GM12872 (cell line): ENCODE data around the gene COL27A1.

ENCODE experiments used
- TF ChIP-seq, protein P1 (sequence below): IDR thresholded peaks from 3 replicates; pipeline ENCODE4 v1.5.1; 2011; ENCODE audit warnings: low read depth, mild to moderate bottlenecking, low read length, moderate library complexity; ENCODE audit not compliant: insufficient read depth

Gene COL27A1

DNA sequence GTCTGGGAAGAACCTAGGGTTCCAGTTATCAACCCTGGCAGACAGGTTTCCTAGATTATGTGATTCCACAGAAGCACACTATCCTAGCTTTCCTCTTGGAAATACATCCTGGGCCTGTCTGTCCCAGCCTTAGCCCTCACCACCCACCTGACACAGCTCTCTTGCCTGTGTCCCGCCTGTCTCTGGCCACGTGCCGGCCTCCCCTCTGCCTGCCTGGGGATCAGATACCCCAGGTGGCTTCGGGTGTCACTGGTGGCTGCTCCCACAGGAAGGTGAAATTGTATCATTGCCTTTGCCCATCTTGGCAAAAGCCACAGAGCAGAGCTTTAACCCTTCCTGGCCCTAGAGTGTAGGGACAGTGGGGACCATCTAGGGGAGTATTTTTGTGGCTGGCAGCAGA is 6.2 kb downstream of the COL27A1 start:
- TF ChIP-seq, protein P1, sequence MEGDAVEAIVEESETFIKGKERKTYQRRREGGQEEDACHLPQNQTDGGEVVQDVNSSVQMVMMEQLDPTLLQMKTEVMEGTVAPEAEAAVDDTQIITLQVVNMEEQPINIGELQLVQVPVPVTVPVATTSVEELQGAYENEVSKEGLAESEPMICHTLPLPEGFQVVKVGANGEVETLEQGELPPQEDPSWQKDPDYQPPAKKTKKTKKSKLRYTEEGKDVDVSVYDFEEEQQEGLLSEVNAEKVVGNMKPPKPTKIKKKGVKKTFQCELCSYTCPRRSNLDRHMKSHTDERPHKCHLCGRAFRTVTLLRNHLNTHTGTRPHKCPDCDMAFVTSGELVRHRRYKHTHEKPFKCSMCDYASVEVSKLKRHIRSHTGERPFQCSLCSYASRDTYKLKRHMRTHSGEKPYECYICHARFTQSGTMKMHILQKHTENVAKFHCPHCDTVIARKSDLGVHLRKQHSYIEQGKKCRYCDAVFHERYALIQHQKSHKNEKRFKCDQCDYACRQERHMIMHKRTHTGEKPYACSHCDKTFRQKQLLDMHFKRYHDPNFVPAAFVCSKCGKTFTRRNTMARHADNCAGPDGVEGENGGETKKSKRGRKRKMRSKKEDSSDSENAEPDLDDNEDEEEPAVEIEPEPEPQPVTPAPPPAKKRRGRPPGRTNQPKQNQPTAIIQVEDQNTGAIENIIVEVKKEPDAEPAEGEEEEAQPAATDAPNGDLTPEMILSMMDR: no peak

DNA sequence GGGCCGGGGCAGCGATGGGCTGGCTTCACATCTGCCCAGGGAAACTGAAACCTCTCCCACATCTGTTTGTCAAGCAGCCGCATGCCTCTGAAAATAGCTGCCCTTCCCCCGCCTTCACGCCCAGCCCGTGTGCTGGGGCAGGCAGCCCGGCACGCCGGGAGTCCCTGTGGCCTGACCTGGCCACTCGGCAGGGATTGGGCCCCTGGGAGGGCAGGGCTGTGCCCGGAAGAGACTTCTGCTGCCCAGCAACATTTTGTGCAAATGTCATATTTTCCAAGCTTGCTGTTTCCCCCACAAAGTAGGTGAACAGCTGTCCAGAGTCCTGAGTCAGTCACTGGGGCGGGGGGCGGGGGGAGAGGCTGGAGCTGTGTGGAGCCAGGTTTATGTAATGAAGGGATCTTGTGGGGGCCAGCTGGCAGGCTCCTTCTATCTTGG is 8.2 kb downstream of the COL27A1 start:
- TF ChIP-seq, protein P1: no peak

DNA sequence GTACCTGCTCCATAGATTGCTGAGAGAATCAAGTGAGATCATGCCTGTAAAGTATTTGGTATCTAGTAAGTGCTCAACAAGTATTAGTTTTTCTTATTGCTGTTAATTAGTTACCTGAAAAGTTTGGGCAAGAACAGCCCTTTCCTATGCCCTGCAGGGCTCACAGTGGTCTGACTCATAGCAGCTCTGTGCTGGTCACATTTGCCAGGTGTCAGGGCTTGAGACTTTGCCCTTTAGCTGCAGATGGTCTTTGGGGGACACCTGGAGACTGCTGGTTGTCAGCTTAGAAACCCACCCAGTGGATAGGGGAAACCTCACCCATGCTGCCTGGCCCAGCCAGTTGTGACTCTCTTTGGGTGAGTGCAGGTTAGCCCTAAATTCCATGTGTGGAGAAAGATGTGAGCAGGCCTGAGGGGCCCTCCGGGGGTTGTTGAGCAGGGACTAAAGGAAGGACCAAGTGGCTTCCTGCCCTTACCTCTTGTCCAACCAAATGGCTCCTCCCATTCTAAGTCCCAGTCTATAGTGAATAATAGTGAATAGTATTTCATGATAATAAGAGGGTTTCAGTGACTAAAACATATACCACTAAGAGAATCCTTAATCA is 9.0 kb downstream of the COL27A1 start:
- TF ChIP-seq, protein P1: no peak

DNA sequence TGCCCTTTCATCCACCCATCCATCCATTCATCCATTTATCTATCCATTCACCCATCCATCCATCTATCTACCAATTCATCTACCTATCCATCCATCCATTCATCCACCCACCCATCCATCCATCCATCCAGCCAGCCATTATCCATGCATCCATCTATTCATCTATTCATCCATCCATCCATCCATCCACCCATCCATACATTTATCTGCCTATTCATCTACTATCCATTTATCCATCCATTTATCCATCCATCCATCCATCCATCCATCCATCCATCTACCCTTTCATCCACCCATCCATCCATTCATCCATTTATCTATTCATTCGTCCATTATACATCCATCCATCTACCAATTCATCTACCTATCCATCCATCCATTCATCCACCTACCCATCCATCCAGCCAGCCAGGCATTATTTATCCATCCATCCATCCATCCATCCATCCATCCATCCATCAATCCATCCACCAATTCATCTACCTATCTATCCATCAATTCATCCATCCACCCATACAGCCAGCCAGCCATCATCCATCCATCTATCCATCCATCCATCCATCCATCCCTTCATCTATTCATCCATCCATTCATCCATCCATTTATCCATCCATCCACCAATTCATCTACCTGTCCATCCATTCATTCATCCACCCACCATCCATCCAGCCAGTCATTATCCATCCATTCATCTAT is 10.2 kb downstream of the COL27A1 start:
- TF ChIP-seq, protein P1: no peak

DNA sequence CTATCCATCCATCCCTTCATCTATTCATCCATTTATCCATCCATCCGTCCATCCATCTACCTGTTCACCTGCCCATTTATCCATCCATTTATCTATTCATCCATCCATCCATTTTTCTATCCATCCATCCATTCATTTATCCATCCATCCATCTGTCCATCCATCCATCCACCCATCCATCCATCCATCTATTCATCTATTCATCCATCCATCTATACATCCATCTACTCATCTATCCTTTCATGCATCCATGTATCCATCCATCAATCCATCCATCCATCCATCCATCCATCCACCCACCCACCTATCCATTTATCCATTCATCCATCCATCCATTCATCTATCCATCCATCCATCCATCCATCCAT is 10.8 kb downstream of the COL27A1 start:
- TF ChIP-seq, protein P1: no peak

DNA sequence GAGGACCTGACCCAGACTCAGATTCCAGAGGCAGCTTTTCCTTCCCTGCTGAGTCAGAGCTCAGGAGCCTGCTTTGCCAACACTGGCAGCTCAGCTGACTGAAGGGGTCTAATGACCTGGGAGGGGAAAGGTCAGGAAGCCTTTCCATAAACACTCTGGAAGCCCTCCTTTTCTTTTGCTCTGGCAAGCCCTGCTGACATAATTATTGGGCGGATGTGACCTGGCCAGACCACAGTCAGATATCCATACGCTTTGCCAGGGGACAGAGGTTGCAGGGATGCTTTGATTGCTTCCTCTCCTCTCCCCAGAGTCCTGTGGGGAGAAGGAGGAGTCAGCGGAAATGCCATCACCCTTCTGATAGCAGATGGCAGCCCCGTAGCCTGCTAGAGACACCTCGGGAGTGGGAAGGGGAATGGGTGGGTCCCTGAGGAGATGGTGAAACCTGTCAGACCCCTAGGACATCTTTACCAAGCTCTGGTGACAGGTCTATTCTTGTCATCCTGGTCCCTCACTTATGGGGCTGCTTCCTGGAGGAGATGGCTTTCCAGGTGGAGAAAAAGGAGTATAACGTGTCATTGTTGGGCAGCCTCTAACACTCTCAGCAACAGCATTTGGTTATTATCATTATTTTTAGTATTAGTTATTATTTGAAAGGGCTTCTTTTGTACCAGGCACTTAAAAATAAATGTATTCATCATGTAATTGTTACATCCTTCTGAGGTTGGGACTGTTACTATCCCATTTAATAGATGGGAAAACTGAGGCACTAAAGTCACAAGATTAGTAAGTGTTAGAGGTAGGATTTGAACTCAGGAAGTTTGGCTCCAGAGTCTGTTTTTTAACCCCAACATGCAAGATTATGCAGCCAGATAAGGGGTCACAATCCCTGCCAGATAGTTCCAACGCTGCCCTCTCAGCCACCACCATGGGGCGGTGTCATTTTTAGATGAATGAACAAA is 11.6 kb downstream of the COL27A1 start:
- TF ChIP-seq, protein P1: no peak

DNA sequence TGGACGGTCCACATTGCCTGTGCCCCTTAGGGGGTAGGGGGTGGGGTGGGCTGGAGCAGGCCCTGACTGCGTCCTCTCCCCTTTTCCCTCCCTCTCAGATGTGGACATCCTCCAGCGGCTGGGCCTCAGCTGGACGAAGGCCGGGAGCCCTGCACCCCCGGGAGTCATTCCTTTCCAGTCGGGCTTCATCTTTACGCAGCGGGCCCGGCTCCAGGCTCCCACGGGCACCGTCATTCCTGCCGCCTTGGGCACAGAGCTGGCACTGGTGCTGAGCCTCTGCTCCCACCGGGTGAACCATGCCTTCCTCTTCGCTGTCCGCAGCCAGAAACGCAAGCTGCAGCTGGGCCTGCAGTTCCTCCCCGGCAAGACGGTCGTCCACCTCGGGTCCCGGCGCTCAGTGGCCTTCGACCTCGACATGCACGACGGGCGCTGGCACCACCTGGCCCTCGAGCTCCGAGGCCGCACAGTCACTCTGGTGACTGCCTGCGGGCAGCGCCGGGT is 12.3 kb downstream of the COL27A1 start:
- TF ChIP-seq, protein P1: no peak
